GM12878 (cell line): ENCODE measurements around the gene QSOX2. TPM values are rescaled to one million over a fixed set of nuclear protein-coding genes. Genes with fewer than 3 reads are reported as not detected.

ENCODE experiments used
- ATAC-seq: fragments of 200-7000 bp; cut with Tn5 transposase; 3 replicates; pipeline ENCODE4 v1.9.1; 2020; ENCODE audit warnings: mild to moderate bottlenecking, moderate library complexity
- BruUV-seq: library from RNA; stranded (reverse); fragments of 400-500 nt; replicated peaks from 2 replicates; lab custom pipeline; 2021; lab: Mats Ljungman, UMichigan
- CTCF ChIA-PET: fragments of 300-600 bp; sonication (Branson Sonifier 250); formaldehyde crosslinking; extraction: SDS; loops from one replicate; lab custom pipeline; 2021; ENCODE audit warnings: inconsistent platforms; lab: Yijun Ruan, JAX
- POLR2A ChIA-PET: fragments of 350-600 bp; formaldehyde crosslinking; extraction: SDS; loops from one replicate; lab custom pipeline; 2021; ENCODE audit warnings: inconsistent platforms; lab: Charles Lee
- RAD21 ChIA-PET: fragments of 300-600 bp; sonication (Branson Sonifier 250); formaldehyde crosslinking; loops from one replicate; lab custom pipeline; 2023; ENCODE audit warnings: antibody characterized with exemption; ENCODE audit not compliant: unreplicated experiment; lab: Charles Lee
- SMC1A ChIA-PET: fragments of 300-600 bp; sonication (Branson Sonifier 250); formaldehyde crosslinking; loops from one replicate; lab custom pipeline; 2023; ENCODE audit not compliant: unreplicated experiment, uncharacterized antibody; lab: Charles Lee
- DNase-seq: peaks from one replicate; pipeline ENCODE4 v3.0.0-alpha.2; 2011; ENCODE audit warnings: low read depth, low spot score
- FAIRE-seq: peaks from 3 replicates; lab custom pipeline; 2011; peaks lifted over from hg19 to GRCh38; lab: Jason Lieb, UNC
- H2AFZ ChIP-seq: 2 replicates; pipeline ENCODE4 v1.6.0; 2011; ENCODE audit warnings: low read depth, low read length, control low read depth; ENCODE audit not compliant: control insufficient read depth
- H3K27ac ChIP-seq: 2 replicates; pipeline ENCODE4 v1.5.1; 2011; ENCODE audit warnings: control low read depth; ENCODE audit not compliant: control insufficient read depth, insufficient read depth
- H3K27me3 ChIP-seq, 2 experiments: replicated peaks in 1 of 2; 2 replicates each; pipeline versions ENCODE4 v1.6.0 to v1.6.1; 2011; ENCODE audit warnings: low read length in 1 of 2; ENCODE audit not compliant: control insufficient read depth in 2 of 2, insufficient read depth in 2 of 2
- H3K36me3 ChIP-seq, 2 experiments: 2 replicates each; pipeline ENCODE4 v1.5.1; 2011; ENCODE audit warnings: low read length in 1 of 2; ENCODE audit not compliant: control insufficient read depth in 2 of 2, insufficient read depth in 2 of 2
- H3K4me1 ChIP-seq: 2 replicates; pipeline ENCODE4 v1.6.1; 2011; ENCODE audit warnings: mild to moderate bottlenecking, low read length, moderate library complexity, mixed read lengths; ENCODE audit not compliant: control insufficient read depth, insufficient read depth
- H3K4me2 ChIP-seq: 2 replicates; pipeline ENCODE4 v1.6.0; 2011; ENCODE audit warnings: control low read depth; ENCODE audit not compliant: control insufficient read depth, insufficient read depth
- H3K4me3 ChIP-seq: fragments of 200-600 bp; sonication (generic); 2 replicates; pipeline ENCODE4 v1.5.1; 2016
- H3K79me2 ChIP-seq: 2 replicates; pipeline ENCODE4 v1.6.0; 2011; ENCODE audit warnings: low read length; ENCODE audit not compliant: control insufficient read depth, insufficient read depth
- H3K9ac ChIP-seq: 2 replicates; pipeline ENCODE4 v1.8.0; 2011; ENCODE audit warnings: low read length, control low read depth, mixed read lengths; ENCODE audit not compliant: control insufficient read depth, insufficient read depth
- H3K9me3 ChIP-seq: replicated peaks from 3 replicates; pipeline ENCODE4 v1.5.1; 2011; ENCODE audit warnings: mild to moderate bottlenecking, low read length; ENCODE audit not compliant: control insufficient read depth, insufficient read depth
- H4K20me1 ChIP-seq: 2 replicates; pipeline ENCODE4 v1.6.0; 2011; ENCODE audit not compliant: control insufficient read depth, insufficient read depth
- CTCF ChIP-seq, 3 experiments: IDR thresholded peaks in 2 of 3; conservative IDR thresholded peaks in 1 of 3; 2 replicates each; pipeline ENCODE4 v1.5.1; 2011; ENCODE audit warnings: low read depth in 3 of 3, low read length in 3 of 3, mild to moderate bottlenecking in 3 of 3, control low read depth in 2 of 3, moderate library complexity in 2 of 3, inconsistent platforms in 1 of 3, mixed read lengths in 1 of 3; ENCODE audit not compliant: control insufficient read depth in 2 of 3, insufficient read depth in 1 of 3; ENCODE audit errors: extremely low read depth in 1 of 3
- HDAC6 ChIP-seq: fragments of 200-600 bp; sonication (generic); IDR thresholded peaks from one replicate; pipeline ENCODE4 v1.8.0; 2017; ENCODE audit warnings: antibody characterized with exemption; ENCODE audit not compliant: unreplicated experiment
- KDM1A ChIP-seq: fragments of 200-600 bp; sonication (generic); IDR thresholded peaks from 2 replicates; pipeline ENCODE4 v1.6.1; 2016; ENCODE audit warnings: borderline replicate concordance
- MAX ChIP-seq: IDR thresholded peaks from 2 replicates; pipeline ENCODE4 v1.6.1; 2012; ENCODE audit warnings: low read depth, low read length, improper control_type of control experiment
- PAX5 ChIP-seq: IDR thresholded peaks from 2 replicates; pipeline ENCODE4 v1.6.1; 2011; ENCODE audit warnings: low read depth, low read length, borderline replicate concordance
- WGBS: methylation state at CpG from one replicate; pipeline ENCODE4 v1.1.6; 2016; ENCODE audit warnings: low lambda C conversion rate; ENCODE audit not compliant: insufficient replicate concordance, insufficient coverage; ENCODE audit errors: missing lambda C conversion rate; 5-methylcytosine and 5-hydroxymethylcytosine counted together
- in situ Hi-C: fragments of 300-500 bp; cut with MboI; formaldehyde crosslinking; loops from 9 replicates; pipeline ENCODE4 v1.14.3; 2018; ENCODE audit warnings: mixed read lengths
- intact Hi-C: fragments of 100-400 bp; cut with micrococcal nuclease; formaldehyde crosslinking; loops from one replicate; pipeline ENCODE4 v1.14.2; 2022; ENCODE audit not compliant: unreplicated experiment
- polyA plus RNA-seq, 11 experiments: library from polyadenylated mRNA; depleted of rRNA in 4 of 11; unstranded in 6 of 11; stranded (reverse) in 5 of 11; fragments of >200 nt; fragmentation: Nextera tagmentation in 4 of 11; fragmentation: Illumina TruSeq in 1 of 11; extraction: Ambion mirVana in 4 of 11; extraction: Trizol in 1 of 11; gene quantifications; 1 replicate in 1 of 11; 2 replicates in 10 of 11; pipeline versions ENCODE4 v1.2.1 to v1.2.3, GENCODE V29; 2011 to 2016; ENCODE audit warnings: inconsistent platforms in 2 of 11, missing spikeins in 2 of 11, low read depth in 1 of 11
- total RNA-seq, 4 experiments: library from RNA; depleted of rRNA in 3 of 4; stranded (reverse); fragments of >200 nt in 3 of 4; fragmentation: Illumina TruSeq in 1 of 4; extraction: Trizol in 1 of 4; gene quantifications; 2 replicates each; pipeline versions ENCODE4 v1.2.1 to v1.2.3, GENCODE V29; 2013 to 2021

The QSOX2 gene
- total and polyA plus RNA-seq, 10 of the 15 experiments (the other 5 are each of a cell fraction or from before 2014, with no cell fraction given): 0.34 to 16.1 (median 8.2) TPM

- Histone ChIP-seq H3K27ac (no peak overlapping the region), H2AFZ (no peak overlapping the region), H4K20me1 (no peaks in the 10 kb centered on the region), H3K4me3 (no peak overlapping the region), H3K9ac (no peak overlapping the region)
- ChIA-PET RAD21 (no interaction called here), POLR2A (no interaction called here)
- TF ChIP-seq CTCF (IDR thresholded peaks at IDR 0.05 in 2 of 3, conservative IDR thresholded peaks at IDR 0.05 in 1 of 3; ENCODE audit: control insufficient read depth in 2 of 3, extremely low read depth in 1 of 3, insufficient read depth in 1 of 3, low read depth in 3 of 3, low read length in 3 of 3): 0 out of 6 replicates have a peak, but pooled peaks of 1 of the 3 experiments have one; percentile 11
- TF ChIP-seq MAX: no peak
- no peak for TF ChIP-seq KDM1A
- no peak for TF ChIP-seq PAX5
- no peak for TF ChIP-seq HDAC6
- TF ChIP-seq, all 136 proteins: peak for 1
- no TSS peak for BruUV-seq
- no peaks in the 10 kb centered on the region for H3K79me2 ChIP-seq
- ChIA-PET CTCF (no interaction called here), SMC1A (no interaction called here)
- no peaks in the 10 kb centered on the region for H3K9me3 ChIP-seq
- no peak overlapping the region for H3K4me2 ChIP-seq
- H3K36me3 ChIP-seq: no peaks in the 10 kb centered on the region
- peak; percentile 55; the same call in 2 of the 3 replicates for ATAC-seq
- no peaks in the 10 kb centered on the region; a peak in 2 of 4 replicates for H3K27me3 ChIP-seq
- FAIRE-seq: no peak
- intact Hi-C loops (no loop called here), in situ Hi-C loops (no loop called here)
- WGBS: 33% methylated on average over 28 of the region's 28 CpGs
- H3K4me1 ChIP-seq: no peaks in the 10 kb centered on the region
- DNase-seq: no peak
Observed at GRCh38 chr9:136255896-136256890, 10.6 kb upstream of the QSOX2 start.
